ENCODE measurements around the gene UBE2V1.

Gene UBE2V1

GRCh38 chr20:50099565-50099991, 13.4 kb downstream of the UBE2V1 start:
- no peak for DNase-seq (ENCODE audit: low read depth)
- no peak for TF ChIP-seq CTCF (IDR thresholded peaks at IDR 0.05; ENCODE audit: low read length, missing control alignments)
- H3K4me3 ChIP-seq (replicated peaks; ENCODE audit: low read depth, low read length) = no peak overlapping the region

GRCh38 chr20:50099113-50099512, 13.8 kb downstream of the UBE2V1 start:
- no peak overlapping the region for H3K4me3 ChIP-seq (replicated peaks; ENCODE audit: low read depth, low read length)
- DNase-seq (ENCODE audit: low read depth) = no peak
- no peak for TF ChIP-seq CTCF (IDR thresholded peaks at IDR 0.05; ENCODE audit: low read length, missing control alignments)

- no peak for TF ChIP-seq CTCF (IDR thresholded peaks at IDR 0.05; ENCODE audit: low read length, missing control alignments)
- no peak overlapping the region for H3K4me3 ChIP-seq (replicated peaks; ENCODE audit: low read depth, low read length)
- DNase-seq (ENCODE audit: low read depth) = no peak
Measured at GRCh38 chr20:50098259-50098658, 14.7 kb downstream of the UBE2V1 start.

- no peak overlapping the region for H3K4me3 ChIP-seq (replicated peaks; ENCODE audit: low read depth, low read length)
- no peak for TF ChIP-seq CTCF (IDR thresholded peaks at IDR 0.05; ENCODE audit: low read length, missing control alignments)
- DNase-seq (ENCODE audit: low read depth) = no peak
Measured at GRCh38 chr20:50097843-50098242, 15.1 kb downstream of the UBE2V1 start.

GRCh38 chr20:50096237-50096636, 16.7 kb downstream of the UBE2V1 start:
- no peak for DNase-seq (ENCODE audit: low read depth)
- TF ChIP-seq CTCF (IDR thresholded peaks at IDR 0.05; ENCODE audit: low read length, missing control alignments) = no peak
- no peak overlapping the region for H3K4me3 ChIP-seq (replicated peaks; ENCODE audit: low read depth, low read length)

GRCh38 chr20:50095476-50096078, 17.4 kb downstream of the UBE2V1 start:
- no peak for TF ChIP-seq CTCF (IDR thresholded peaks at IDR 0.05; ENCODE audit: low read length, missing control alignments)
- no peak overlapping the region for H3K4me3 ChIP-seq (replicated peaks; ENCODE audit: low read depth, low read length)
- no peak for DNase-seq (ENCODE audit: low read depth)

GRCh38 chr20:50094522-50094921, 18.4 kb downstream of the UBE2V1 start:
- H3K4me3 ChIP-seq (replicated peaks; ENCODE audit: low read depth, low read length) = no peak overlapping the region
- TF ChIP-seq CTCF (IDR thresholded peaks at IDR 0.05; ENCODE audit: low read length, missing control alignments) = no peak
- no peak for DNase-seq (ENCODE audit: low read depth)

Measured in fibroblast of pulmonary artery (primary cell).